ENCODE results near the gene SLC6A20. TPM values are rescaled to one million over a fixed set of nuclear protein-coding genes. Genes with fewer than 3 reads are reported as not detected.

The SLC6A20 gene
- total RNA-seq, 1 experiment from 2014 or later = 0.09 TPM

DNA sequence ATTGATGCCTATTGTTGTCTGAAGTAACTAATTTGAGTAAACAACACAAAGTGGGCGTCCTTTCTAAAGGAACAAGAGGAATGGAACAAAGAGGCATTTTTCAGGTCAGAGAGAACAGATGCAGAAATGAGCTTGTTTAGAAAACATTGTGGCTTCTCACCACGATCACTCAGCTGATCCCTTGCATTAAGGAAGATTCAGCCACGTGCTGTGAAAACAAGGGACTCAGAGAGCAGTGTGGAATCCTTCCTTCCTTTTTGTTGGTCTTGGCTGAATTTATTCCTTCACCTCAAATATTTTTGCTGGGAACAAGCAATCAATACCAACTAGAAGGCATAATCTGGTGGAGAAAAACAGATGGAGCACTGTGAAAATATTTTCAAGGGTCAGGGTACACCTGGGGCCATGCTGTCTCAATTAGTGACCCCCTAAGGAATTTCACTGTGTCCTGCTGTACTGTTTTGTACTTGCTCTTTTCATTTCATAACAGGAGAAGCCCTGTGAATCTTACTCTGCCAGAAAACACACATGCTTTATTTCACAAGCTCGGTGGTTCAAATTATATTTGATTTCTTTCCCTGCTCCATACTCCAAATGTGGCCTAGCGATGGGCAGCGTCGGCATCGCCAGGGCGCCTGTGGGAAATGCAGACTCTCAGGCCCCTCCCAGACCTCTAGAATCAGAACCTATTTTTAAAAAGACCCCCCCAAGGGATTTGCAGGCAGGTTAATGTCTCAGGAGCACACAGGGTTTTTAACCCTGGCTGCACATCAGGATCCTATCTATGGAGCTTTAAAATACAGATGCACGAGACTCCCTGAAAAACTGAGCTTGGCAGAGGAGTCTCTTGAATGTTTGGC lies 11.6 kb upstream of the SLC6A20 start:
- peak overlapping the region in 1 of 3 experiments; percentile 40; a peak in 2 of 7 replicates for H3K27ac Mint-ChIP-seq
- Histone ChIP-seq H2BK20ac (ENCODE audit: low read depth, low read length, poor library complexity, severe bottlenecking) (no peak overlapping the region), H3K9ac (ENCODE audit: extremely low read depth, insufficient read length, low read length) (no peak overlapping the region), H2BK12ac (ENCODE audit: insufficient read length, low read depth, low read length) (no peak overlapping the region), H3K9me3 (ENCODE audit: control insufficient read depth, low read depth, low read length) (no peaks in the 10 kb centered on the region), H3K27me3 (ENCODE audit: insufficient read depth, low read length) (no peaks in the 10 kb centered on the region), H3K23ac (ENCODE audit: insufficient read length, low read depth, low read length) (no peak overlapping the region), H2BK120ac (ENCODE audit: low read depth, low read length, poor library complexity, severe bottlenecking) (no peak overlapping the region), H2AK5ac (ENCODE audit: insufficient read length, low read length) (no peak overlapping the region), H3K79me2 (ENCODE audit: insufficient read depth, low read length) (no peaks in the 10 kb centered on the region), H3K18ac (ENCODE audit: insufficient read length, low read depth, low read length) (no peak overlapping the region), H2BK5ac (ENCODE audit: insufficient read length, low read length) (no peak overlapping the region), H3K27ac (ENCODE audit: insufficient read length, low read depth, low read length) (no peak overlapping the region), H2BK15ac (ENCODE audit: low read depth, low read length) (no peak overlapping the region), H3K56ac (ENCODE audit: insufficient read length, low read depth, low read length) (no peak overlapping the region), H4K8ac (replicated peaks; ENCODE audit: insufficient read length, low read depth, low read length) (no peak overlapping the region), H3K14ac (ENCODE audit: insufficient read depth, low read length) (no peak overlapping the region), H3K23me2 (ENCODE audit: insufficient read length, low read depth, low read length, poor library complexity, severe bottlenecking) (no peaks in the 10 kb centered on the region), H3K4ac (ENCODE audit: low read depth, low read length) (no peak overlapping the region), H3K79me1 (ENCODE audit: insufficient read depth, low read depth, low read length, poor library complexity, severe bottlenecking) (no peaks in the 10 kb centered on the region), H4K91ac (ENCODE audit: insufficient read length, low read depth, low read length) (no peak overlapping the region), H3T11ph (ENCODE audit: low read length) (no peak overlapping the region), H4K5ac (ENCODE audit: insufficient read length, low read depth, low read length) (no peak overlapping the region), H3K4me1 (ENCODE audit: insufficient read depth, low read length) (no peaks in the 10 kb centered on the region), H4K20me1 (ENCODE audit: control insufficient read depth, insufficient read depth, insufficient read length) (no peaks in the 10 kb centered on the region), H2AFZ (ENCODE audit: low read length) (no peak overlapping the region), H3K4me2 (ENCODE audit: insufficient read depth, insufficient read length, low read length) (no peak overlapping the region)
- peaks cover 5% of the 10 kb centered on the region for H3K27me3 Mint-ChIP-seq (ENCODE audit: low read depth)
- no peak overlapping the region for H3K4me3 Mint-ChIP-seq
- WGBS (ENCODE audit: extremely low coverage, insufficient read length, low lambda C conversion rate) = no CpG with 5 or more reads among the region's 10 CpGs
- H3K9me3 Mint-ChIP-seq = no peaks in the 10 kb centered on the region
- H3K4me1 Mint-ChIP-seq = 0 out of 4 replicates have a peak, but pooled peaks cover 0 to 3% of the 10 kb centered on the region in 2 experiments
- DNase-seq = no peak
- H3K36me3 Mint-ChIP-seq (ENCODE audit: insufficient read depth in 1 of 3, low read depth in 3 of 3) = no peaks in the 10 kb centered on the region
- TF ChIP-seq CTCF (conservative IDR thresholded peaks at IDR 0.05) = no peak
